BE2C (cell line): ENCODE measurements around the gene STRIT1.

Experiments
- DNase-seq: peaks from one replicate; pipeline ENCODE4 v3.0.0-alpha.2; 2020
- H3K27me3 ChIP-seq: fragments of 250-450 bp; sonication (Bioruptor Pico); 2 replicates; pipeline ENCODE4 v1.5.1; 2020; ENCODE audit warnings: mild to moderate bottlenecking
- H3K36me3 ChIP-seq: fragments of 250-450 bp; sonication (Bioruptor Pico); 2 replicates; pipeline ENCODE4 v1.5.1; 2020; ENCODE audit warnings: mild to moderate bottlenecking
- H3K4me1 ChIP-seq: fragments of 250-450 bp; sonication (Bioruptor Pico); 2 replicates; pipeline ENCODE4 v1.5.1; 2020
- H3K4me3 ChIP-seq: 2 replicates; pipeline ENCODE4 v1.5.1; 2011; ENCODE audit warnings: low read depth, low read length
- H3K9me3 ChIP-seq: fragments of 250-450 bp; sonication (Bioruptor Pico); 2 replicates; pipeline ENCODE4 v1.5.1; 2020
- CTCF ChIP-seq: IDR thresholded peaks from 2 replicates; pipeline ENCODE4 v1.5.1; 2012; ENCODE audit warnings: mild to moderate bottlenecking, low read depth, low read length

Gene STRIT1

GRCh38 chr3:155262295-155262694 is 31.2 kb downstream of the STRIT1 start:
- Histone ChIP-seq H3K4me1 (no peaks in the 10 kb centered on the region), H3K4me3 (no peak overlapping the region), H3K9me3 (no peaks in the 10 kb centered on the region), H3K36me3 (no peaks in the 10 kb centered on the region), H3K27me3 (no peaks in the 10 kb centered on the region)
- no peak for DNase-seq
- TF ChIP-seq CTCF, result no peak

GRCh38 chr3:155254445-155254844 is 39.0 kb downstream of the STRIT1 start:
- no peak for TF ChIP-seq CTCF

GRCh38 chr3:155252535-155252934 is 40.9 kb downstream of the STRIT1 start:
- TF ChIP-seq CTCF, result no peak
- Histone ChIP-seq H3K36me3 (no peaks in the 10 kb centered on the region), H3K9me3 (no peaks in the 10 kb centered on the region), H3K4me3 (no peak overlapping the region), H3K27me3 (no peaks in the 10 kb centered on the region), H3K4me1 (no peaks in the 10 kb centered on the region)
- no peak for DNase-seq

More at GRCh38 chr3:155254445-155254844, 39.0 kb downstream of the STRIT1 start:
- Histone ChIP-seq H3K9me3 (no peaks in the 10 kb centered on the region), H3K36me3 (no peaks in the 10 kb centered on the region), H3K27me3 (no peaks in the 10 kb centered on the region), H3K4me3 (no peak overlapping the region), H3K4me1 (no peaks in the 10 kb centered on the region)
- no peak for DNase-seq

- Histone ChIP-seq H3K27me3 (no peaks in the 10 kb centered on the region), H3K9me3 (no peaks in the 10 kb centered on the region), H3K4me3 (no peak overlapping the region), H3K36me3 (no peaks in the 10 kb centered on the region), H3K4me1 (no peaks in the 10 kb centered on the region)
- DNase-seq, result no peak
- no peak for TF ChIP-seq CTCF
These were observed 41.5 kb downstream of the STRIT1 start for GRCh38 chr3:155252021-155252420.

GRCh38 chr3:155248531-155249187 is 44.8 kb downstream of the STRIT1 start:
- Histone ChIP-seq H3K4me1 (no peaks in the 10 kb centered on the region), H3K4me3 (no peak overlapping the region), H3K9me3 (no peaks in the 10 kb centered on the region), H3K27me3 (no peaks in the 10 kb centered on the region), H3K36me3 (no peaks in the 10 kb centered on the region)
- no peak for DNase-seq
- no peak for TF ChIP-seq CTCF

- no peak for DNase-seq
- Histone ChIP-seq H3K36me3 (no peaks in the 10 kb centered on the region), H3K4me1 (no peaks in the 10 kb centered on the region), H3K4me3 (no peak overlapping the region), H3K9me3 (no peaks in the 10 kb centered on the region), H3K27me3 (no peaks in the 10 kb centered on the region)
- TF ChIP-seq CTCF, result no peak
These were observed 48.8 kb downstream of the STRIT1 start for GRCh38 chr3:155244699-155245098.
